Prostate gland (tissue), 2 donors: ENCODE data around the gene DNM2.

Experiments
- CTCF ChIP-seq, 4 experiments: fragments of 200-600 bp in 2 of 4; fragments of 450-650 bp in 2 of 4; sonication (generic) in 2 of 4; IDR thresholded peaks; 1 replicate in 3 of 4; 2 replicates in 1 of 4; pipeline ENCODE4 v1.5.1; 2016 to 2019; ENCODE audit warnings: antibody characterized with exemption in 4 of 4, mild to moderate bottlenecking in 2 of 4, moderate library complexity in 2 of 4
- POLR2A ChIP-seq: fragments of 450-650 bp; IDR thresholded peaks from one replicate; pipeline ENCODE4 v1.6.1; 2016; ENCODE audit warnings: antibody characterized with exemption, mild to moderate bottlenecking
- POLR2AphosphoS5 ChIP-seq: sonication (generic); formaldehyde crosslinking; IDR thresholded peaks from one replicate; pipeline ENCODE4 v1.6.1; 2017; ENCODE audit warnings: antibody characterized with exemption

- TF ChIP-seq CTCF (IDR thresholded peaks at IDR 0.05) (no peak), POLR2AphosphoS5 (no peak), POLR2A (no peak)
Observed at GRCh38 chr19:10878253-10878652, 160.4 kb downstream of the DNM2 start.
